Heart right ventricle (tissue), 16 donors: Measurements from ENCODE around the gene CTNNA1. TPM values are rescaled to one million over a fixed set of nuclear protein-coding genes. Genes with fewer than 3 reads are reported as not detected.

Experiments used
- ATAC-seq, 8 donors: fragments of 200-7000 bp; cut with Tn5 transposase; one replicate each; pipeline ENCODE4 v1.9.1; 2020; ENCODE audit warnings: mild to moderate bottlenecking in 8 of 8, moderate library complexity in 8 of 8, moderate number of reproducible peaks in 1 of 8
- DNase-seq, 2 donors: peaks; one replicate each; pipeline ENCODE4 v3.0.0-alpha.2; 2020
- H3K27ac ChIP-seq, 10 donors: fragments of 200-600 bp; sonication (generic) in 2 of 10; one replicate each; pipeline versions ENCODE4 v1.5.0 to v1.8.0; 2020 to 2022; ENCODE audit warnings: mild to moderate bottlenecking in 3 of 10
- H3K27me3 ChIP-seq, 7 donors: fragments of 200-600 bp; one replicate each; pipeline ENCODE4 v1.8.0; 2021 to 2022; ENCODE audit warnings: mild to moderate bottlenecking in 2 of 7
- H3K36me3 ChIP-seq, 9 donors: fragments of 200-600 bp; sonication (generic) in 1 of 9; one replicate each; pipeline versions ENCODE4 v1.5.0 to v1.8.0; 2020 to 2022; ENCODE audit warnings: mild to moderate bottlenecking in 2 of 9
- H3K4me1 ChIP-seq, 9 donors: fragments of 200-600 bp; sonication (generic) in 1 of 9; one replicate each; pipeline versions ENCODE4 v1.5.0 to v1.8.0; 2020 to 2022; ENCODE audit warnings: mild to moderate bottlenecking in 4 of 9
- H3K4me3 ChIP-seq, 10 donors: fragments of 200-600 bp; sonication (generic) in 2 of 10; one replicate each; pipeline versions ENCODE4 v1.5.0 to v1.8.0; 2020 to 2022; ENCODE audit warnings: mild to moderate bottlenecking in 7 of 10, moderate library complexity in 2 of 10
- H3K9me3 ChIP-seq, 11 donors: fragments of 200-600 bp in 10 of 11; sonication (generic) in 2 of 11; one replicate each; pipeline versions ENCODE4 v1.5.0 to v1.8.0; 2013 to 2022; ENCODE audit warnings: mild to moderate bottlenecking in 2 of 11, control low read depth in 1 of 11, moderate library complexity in 1 of 11
- CTCF ChIP-seq, 9 donors: fragments of 200-600 bp; sonication (generic) in 2 of 9; IDR thresholded peaks; one replicate each; pipeline versions ENCODE4 v1.5.0 to v1.8.0; 2021 to 2022; ENCODE audit warnings: antibody characterized with exemption in 9 of 9, mild to moderate bottlenecking in 5 of 9, moderate library complexity in 1 of 9
- WGBS, 2 donors: extraction: QIAGEN DNeasy Blood & Tissue Kit; methylation state at CpG; one replicate each; pipeline ENCODE4 v1.1.7; 2013; ENCODE audit warnings: inconsistent platforms in 1 of 2; 5-methylcytosine and 5-hydroxymethylcytosine counted together
- intact Hi-C, 10 donors: fragments of 100-400 bp; cut with DNase I; formaldehyde crosslinking; loops; one replicate each; pipeline versions ENCODE4 v1.11.1 to v1.14.2; 2022
- polyA plus RNA-seq, 2 donors: library from polyadenylated mRNA; stranded (reverse); fragments of 200-250 nt; gene quantifications; one replicate each; pipeline ENCODE4 v1.2.3, GENCODE V29; 2013
- total RNA-seq, 10 donors: library from RNA; stranded (reverse); fragmentation: NEBNext Ultra II Directional in 3 of 10; extraction: Animal tissue kit (Norgen Biotek cat#: 25700) in 3 of 10; gene quantifications; one replicate each; pipeline versions ENCODE4 v1.2.1 to v1.2.4, GENCODE V29; 2021 to 2023
- donor health status: Arrhythmogenic right ventricular cardiomyopathy.
- donor health status: ischemic (EF 13 %, LVEDD 7.1; RV severe dilation, severe dysfunction).
- donor health status: healthy with polysubstance abuse.
- donor health status: DM: no; HTN: yes; CAD: no.
- donor health status: DM: no; HTN: no; CAD: no.
- donor health status: ischemic (EF 25% LVEDD 6.9; RV normal size, moderate dysfunction).
- donor health status: ischemic (EF 25% LVEDD 5.7; RV mildly dilated, moderate dysfunction).
- donor health status: healthy.
- donor health status: DM: yes; HTN: yes; CAD: no.
- donor health status: Ischemic cardiomyopathy.
- donor health status: ischemic (EF 35%, LVEDD 5.7; RV mildly dilated, moderate dysfunction).
- donor health status: nonischemic (EF 11% LVEDD 7.7; RV severe dilation, severe dysfunction).
- donor health status: DM: yes; HTN: yes; CAD: no.
- donor health status: PGD.
- donor health status: ischemic (EF 29% LVEDD 5.4; RV normal size, mild dysfunction).
- donor health status: nonischemic (EF 23%, LVEDD 6.1; RV moderate dilation, normal function).

The CTNNA1 gene
- total and polyA plus RNA-seq, 12 donors, result 128 to 416 (median 379) TPM

GRCh38 chr5:138901716-138902115 lies 148.5 kb downstream of the CTNNA1 start:
- H3K4me3 ChIP-seq, result no peak overlapping the region
- DNase-seq, result no peak
- peaks cover 0 to 63% (median 38%) of the 10 kb centered on the region in 9 donors for H3K4me1 ChIP-seq
- no peak for ATAC-seq
- intact Hi-C loops, result no loop called here
- peaks cover 0 to 69% (median 16%) of the 10 kb centered on the region in 9 donors for H3K36me3 ChIP-seq
- no peaks in the 10 kb centered on the region for H3K9me3 ChIP-seq
- WGBS, 2 donors, result 87 to 91% methylated on average over 2 of the region's 2 CpGs
- TF ChIP-seq CTCF (IDR thresholded peaks at IDR 0.05), result no peak
- no peaks in the 10 kb centered on the region for H3K27me3 ChIP-seq
- peak overlapping the region in 6 of 10 donors; percentile 12 to 68 (median 31) for H3K27ac ChIP-seq

- WGBS, 2 donors, result 46 to 54% methylated on average over 10 of the region's 10 CpGs
- intact Hi-C loops, result no loop called here
Measured at GRCh38 chr5:138903130-138903775, 150.0 kb downstream of the CTNNA1 start.

GRCh38 chr5:138905541-138905940 lies 152.3 kb downstream of the CTNNA1 start:
- peaks cover 0 to 86% (median 21%) of the 10 kb centered on the region in 9 donors for H3K36me3 ChIP-seq
- no peak for ATAC-seq
- 96 to 100% methylated on average over 1 of the region's 1 CpG for WGBS, 2 donors
- intact Hi-C loops, result no loop called here
- H3K9me3 ChIP-seq, result no peaks in the 10 kb centered on the region
- no peak for TF ChIP-seq CTCF (IDR thresholded peaks at IDR 0.05)
- no peak for DNase-seq
- H3K27me3 ChIP-seq, result no peaks in the 10 kb centered on the region
- no peak overlapping the region for H3K4me3 ChIP-seq
- H3K27ac ChIP-seq, result no peak overlapping the region
- peaks cover 0 to 38% (median 24%) of the 10 kb centered on the region in 9 donors for H3K4me1 ChIP-seq

More at GRCh38 chr5:138903130-138903775, 150.0 kb downstream of the CTNNA1 start:
- Histone ChIP-seq H3K27ac (peak overlapping the region in 9 of 10 donors; percentile 1 to 78 (median 46)), H3K36me3 (peaks cover 0 to 74% (median 16%) of the 10 kb centered on the region in 9 donors), H3K27me3 (no peaks in the 10 kb centered on the region), H3K4me1 (peaks cover 0 to 54% (median 38%) of the 10 kb centered on the region in 9 donors), H3K4me3 (no peak overlapping the region), H3K9me3 (no peaks in the 10 kb centered on the region)
- peak in 7 of 8 donors; percentile 44 to 86 (median 70) for ATAC-seq
- peak in 1 of 2 donors; percentile 28 for DNase-seq
- TF ChIP-seq CTCF (IDR thresholded peaks at IDR 0.05), result no peak

- no peaks in the 10 kb centered on the region for H3K9me3 ChIP-seq
- no peak for ATAC-seq
- H3K27ac ChIP-seq, result no peak overlapping the region
- H3K4me3 ChIP-seq, result no peak overlapping the region
- intact Hi-C loops, result loop anchor here in 1 of 10 donors (5.0 to 10.0 kb wide), 2 partner anchors 68 to 645 kb away; no protein-coding TSS in a partner anchor
- 96 to 97% methylated on average over 2 of the region's 2 CpGs for WGBS, 2 donors
- DNase-seq, result no peak
- H3K4me1 ChIP-seq, result peaks cover 0 to 32% (median 17%) of the 10 kb centered on the region in 9 donors
- peaks cover 0 to 75% (median 21%) of the 10 kb centered on the region in 9 donors for H3K36me3 ChIP-seq
- H3K27me3 ChIP-seq, result no peaks in the 10 kb centered on the region
- no peak for TF ChIP-seq CTCF (IDR thresholded peaks at IDR 0.05)
Measured at GRCh38 chr5:138909734-138910133, 156.5 kb downstream of the CTNNA1 start.
